ENCODE measurements around the gene CTSV.
"Not testable (repeated sequence)": the region's sequence is repeated elsewhere in the genome, so short reads cannot be mapped to it uniquely, and the experiment has no call there.

The CTSV gene

GRCh38 chr9:97046228-97046627 lies 7.3 kb upstream of the CTSV start:
- peak overlapping the region in 3 of 21 experiments; percentile 4 to 45 (median 22) for H3K27ac ChIP-seq
- H3K4me3 ChIP-seq, result no peak overlapping the region

- no peak overlapping the region for H3K4me3 ChIP-seq
- no peak overlapping the region for H3K27ac ChIP-seq
Observed at GRCh38 chr9:97045300-97045699, 6.4 kb upstream of the CTSV start.

- no peak overlapping the region for H3K27ac ChIP-seq
- H3K4me3 ChIP-seq, result no peak overlapping the region
Observed at GRCh38 chr9:97041898-97042297, 3.0 kb upstream of the CTSV start.

- Histone ChIP-seq H3K27ac (peak overlapping the region in 11 of 21 experiments; percentile 6 to 67 (median 44)), H3K4me3 (peak overlapping the region; percentile 18 to 57 (median 50))
Observed at GRCh38 chr9:97039514-97039860, 545 bp upstream of the CTSV start.

- H3K27ac ChIP-seq, H3K4me3 ChIP-seq: not testable (repeated sequence)
Observed at GRCh38 chr9:97023505-97023904, 15.4 kb downstream of the CTSV start.

GRCh38 chr9:97013151-97014132 lies 25.5 kb downstream of the CTSV start:
- peak overlapping the region; percentile 37 to 85 (median 77) for H3K27ac ChIP-seq

GRCh38 chr9:97012617-97013016 lies 26.3 kb downstream of the CTSV start:
- peak overlapping the region in 17 of 21 experiments; percentile 66 to 85 (median 82) for H3K27ac ChIP-seq
- peak overlapping the region; percentile 41 to 59 (median 54) for H3K4me3 ChIP-seq

More at GRCh38 chr9:97013151-97014132, 25.5 kb downstream of the CTSV start:
- H3K4me3 ChIP-seq, result peak overlapping the region; percentile 41 to 59 (median 54)

- not testable (repeated sequence) for H3K27ac ChIP-seq, H3K4me3 ChIP-seq
Observed at GRCh38 chr9:97002195-97002594, 36.7 kb downstream of the CTSV start.

GRCh38 chr9:97001338-97001737 lies 37.6 kb downstream of the CTSV start:
- not testable (repeated sequence) for H3K4me3 ChIP-seq, H3K27ac ChIP-seq

GRCh38 chr9:97000139-97000787 lies 38.7 kb downstream of the CTSV start:
- H3K4me3 ChIP-seq, H3K27ac ChIP-seq: not testable (repeated sequence)

- not testable (repeated sequence) for H3K4me3 ChIP-seq, H3K27ac ChIP-seq
Observed at GRCh38 chr9:96999733-97000132, 39.2 kb downstream of the CTSV start.

- H3K27ac ChIP-seq, result not testable (repeated sequence)
Observed at GRCh38 chr9:96997009-96997701, 41.8 kb downstream of the CTSV start.

GRCh38 chr9:96994531-96995016 lies 44.4 kb downstream of the CTSV start:
- not testable (repeated sequence) for H3K27ac ChIP-seq

More at GRCh38 chr9:96997009-96997701, 41.8 kb downstream of the CTSV start:
- H3K4me3 ChIP-seq, result not testable (repeated sequence)

GRCh38 chr9:96992303-96992702 lies 46.6 kb downstream of the CTSV start:
- not testable (repeated sequence) for H3K4me3 ChIP-seq, H3K27ac ChIP-seq

More at GRCh38 chr9:96994531-96995016, 44.4 kb downstream of the CTSV start:
- H3K4me3 ChIP-seq, result not testable (repeated sequence)

GRCh38 chr9:96989747-96990318 lies 49.1 kb downstream of the CTSV start:
- H3K27ac ChIP-seq, H3K4me3 ChIP-seq: not testable (repeated sequence)

- not testable (repeated sequence) for H3K4me3 ChIP-seq, H3K27ac ChIP-seq
Observed at GRCh38 chr9:96984887-96985286, 54.1 kb downstream of the CTSV start.

- not testable (repeated sequence) for H3K4me3 ChIP-seq, H3K27ac ChIP-seq
Observed at GRCh38 chr9:96984139-96984538, 54.8 kb downstream of the CTSV start.

- not testable (repeated sequence) for H3K27ac ChIP-seq, H3K4me3 ChIP-seq
Observed at GRCh38 chr9:96983496-96984122, 55.3 kb downstream of the CTSV start.
